ENCODE results near the gene ALDOB. TPM values are rescaled to one million over a fixed set of nuclear protein-coding genes. Genes with fewer than 3 reads are reported as not detected.

ALDOB gene
- not detected in 2 replicates for total RNA-seq

DNA sequence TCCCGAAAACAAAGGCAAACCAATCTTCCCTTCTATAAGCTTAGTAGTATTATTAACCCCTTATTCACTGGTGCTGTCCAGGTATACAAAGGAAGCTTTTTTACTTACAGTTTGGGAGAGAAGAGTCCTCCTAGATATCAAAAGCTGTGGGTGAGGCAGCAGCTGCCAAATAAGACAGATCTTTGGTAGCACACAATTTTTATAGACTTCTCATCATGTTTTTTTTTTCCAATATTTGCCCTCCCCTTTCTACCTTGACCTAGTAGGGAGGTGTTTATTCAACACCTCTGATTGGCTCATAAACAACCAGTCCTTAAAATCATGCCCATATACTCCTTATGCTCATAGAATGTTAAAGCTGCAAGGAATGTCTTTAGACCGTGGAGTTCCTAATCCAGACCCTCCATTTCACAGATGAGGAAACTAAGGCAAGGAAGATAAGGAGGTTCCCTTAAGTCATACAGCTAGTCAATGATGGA lies at the start of gene ALDOB:
Gene ALDOB, minus strand, starts transcription at position 174 of the 479 bp plus-strand sequence. CDS start 4,887 bp downstream, outside the sequence.

DNA sequence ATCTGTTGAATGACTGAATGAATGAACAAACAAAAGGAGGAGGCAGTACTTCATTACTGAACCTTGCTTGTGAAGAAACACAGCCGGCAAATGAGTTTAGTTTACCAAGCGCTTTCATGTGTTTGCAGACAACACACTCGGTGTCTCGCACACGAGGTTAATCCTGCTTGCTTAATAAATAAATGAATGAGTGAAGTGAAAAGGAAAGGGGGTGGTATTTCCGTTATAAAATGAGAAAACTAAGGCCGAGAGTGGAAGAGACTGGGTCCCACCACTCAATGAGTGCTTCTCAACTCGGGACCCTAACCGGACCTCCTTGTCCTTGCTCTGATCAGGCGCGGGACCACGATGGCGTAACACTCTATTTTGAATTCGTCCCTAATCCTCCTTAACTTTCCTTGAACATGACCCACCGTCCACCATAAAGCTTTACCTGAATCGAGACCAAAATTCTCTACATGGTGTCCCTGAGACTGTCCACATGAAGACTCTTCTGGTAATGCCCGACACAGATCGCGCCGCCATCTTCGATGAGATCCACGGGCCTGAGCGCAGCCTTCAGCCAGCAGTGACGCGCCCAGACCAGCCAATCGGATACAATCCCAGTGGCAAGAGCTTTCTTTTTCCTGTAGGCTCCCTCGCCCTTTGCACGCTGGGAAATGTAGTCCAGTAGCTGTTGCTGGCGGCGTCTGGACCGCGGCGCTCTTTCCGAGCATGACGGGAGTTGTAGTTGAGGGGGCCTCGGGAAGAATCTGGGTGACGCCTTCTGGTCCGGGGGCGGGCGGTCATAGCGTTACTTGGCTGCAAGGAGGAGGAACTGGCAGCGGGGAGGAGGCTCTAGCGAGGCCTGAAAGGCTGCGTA lies 37.3 kb downstream of the ALDOB start, which contains the start of the genes MRPL50 and ZNF189:
Gene MRPL50, minus strand, starts transcription at position 551 of the 862 bp plus-strand sequence. Its CDS starts 26 bp downstream, at position 525.
Gene ZNF189, plus strand, starts transcription at position 784 of the 862 bp plus-strand sequence. CDS start 306 bp downstream, outside the sequence.

DNA sequence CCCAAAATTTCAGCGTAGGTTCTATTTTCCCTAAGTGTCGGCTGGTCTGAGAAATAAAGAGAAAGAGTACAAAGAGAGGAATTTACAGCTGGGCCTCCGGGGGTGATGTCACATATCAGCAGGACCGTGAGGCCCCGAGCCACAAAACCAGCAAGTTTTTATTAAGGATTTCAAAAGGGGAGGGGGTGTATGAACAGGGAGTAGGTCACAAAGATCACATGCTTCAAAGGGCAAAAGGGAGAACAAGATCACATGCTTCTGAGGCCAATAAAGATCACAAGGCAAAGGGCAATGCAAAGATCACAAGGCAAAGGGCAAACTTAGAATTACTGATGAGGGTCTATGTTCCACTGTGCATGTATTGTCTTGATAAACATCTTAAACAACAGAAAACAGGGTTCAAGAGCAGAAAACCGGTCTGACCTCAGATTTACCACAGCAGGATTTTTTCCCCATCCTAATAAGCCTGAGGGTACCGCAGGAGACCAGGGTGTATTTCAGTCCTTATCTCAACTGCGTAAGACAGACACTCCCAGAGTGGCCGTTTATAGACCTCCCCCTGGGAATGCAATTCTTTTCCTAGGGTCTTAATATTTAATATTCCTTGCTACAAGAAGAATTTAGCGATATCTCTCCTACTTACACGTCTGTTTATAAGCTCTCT lies 50.6 kb downstream of the ALDOB start, which contains the start of gene BAAT:
Gene BAAT, minus strand, starts transcription at position 134 of the 664 bp plus-strand sequence. CDS start 13,602 bp downstream, outside the sequence.

Small RNA genes within 50 kb of the gene (small RNA-seq; reads per million reads assigned to genes)
- not detected for gene AL353621.2

Other genes starting within 250 kb of the ALDOB start
- gene BAAT, start 50.8 kb downstream of the ALDOB start, total RNA-seq: under 0.01 TPM in 1 of 2 replicates, not detected in the other
- 15.1 and 15.4 TPM in 2 replicates for gene MRPL50, start 37.2 kb downstream of the ALDOB start, total RNA-seq
- gene ZNF189, start 36.9 kb downstream of the ALDOB start, total RNA-seq: 11.7 and 12.9 TPM in 2 replicates
- gene RNF20, start 98.1 kb upstream of the ALDOB start, total RNA-seq: 17.3 and 18.8 TPM in 2 replicates
- not detected in 2 replicates for gene PPP3R2, start 159.2 kb upstream of the ALDOB start, total RNA-seq

All from subcutaneous preadipocyte (primary cell).